GM21717 (cell line): ENCODE results near the gene SLC38A1.

ENCODE experiments used
- ATAC-seq: cut with Tn5 transposase; IDR thresholded peaks from one replicate; pipeline ENCODE4 v1.9.1; 2021; ENCODE audit warnings: mild to moderate bottlenecking, moderate library complexity; ENCODE audit not compliant: unreplicated experiment

Gene SLC38A1

GRCh38 chr12:46234000-46234399, 34.8 kb downstream of the SLC38A1 start:
- ATAC-seq: no peak

- ATAC-seq: no peak
These were observed 35.4 kb downstream of the SLC38A1 start for GRCh38 chr12:46233423-46233822.

- no peak for ATAC-seq
These were observed 37.9 kb downstream of the SLC38A1 start for GRCh38 chr12:46230983-46231382.

GRCh38 chr12:46230306-46230705, 38.5 kb downstream of the SLC38A1 start:
- no peak for ATAC-seq

- ATAC-seq: no peak
These were observed 41.2 kb downstream of the SLC38A1 start for GRCh38 chr12:46227616-46228015.

- ATAC-seq: no peak
These were observed 44.5 kb downstream of the SLC38A1 start for GRCh38 chr12:46224386-46224785.

GRCh38 chr12:46223047-46223446, 45.8 kb downstream of the SLC38A1 start:
- no peak for ATAC-seq

- ATAC-seq: no peak
These were observed 46.2 kb downstream of the SLC38A1 start for GRCh38 chr12:46222636-46223035.

GRCh38 chr12:46221255-46222128, 47.4 kb downstream of the SLC38A1 start:
- ATAC-seq: no peak

GRCh38 chr12:46219877-46220655, 48.8 kb downstream of the SLC38A1 start:
- no peak for ATAC-seq

- ATAC-seq: no peak
These were observed 49.5 kb downstream of the SLC38A1 start for GRCh38 chr12:46219132-46219876.

- no peak for ATAC-seq
These were observed 50.3 kb downstream of the SLC38A1 start for GRCh38 chr12:46218322-46219095.

GRCh38 chr12:46217541-46218321, 51.1 kb downstream of the SLC38A1 start:
- ATAC-seq: peak; percentile 67

- ATAC-seq: peak; percentile 70
These were observed 54.0 kb downstream of the SLC38A1 start for GRCh38 chr12:46214668-46215436.

GRCh38 chr12:46212108-46212982, 56.5 kb downstream of the SLC38A1 start:
- ATAC-seq: no peak

GRCh38 chr12:46210873-46211439, 57.9 kb downstream of the SLC38A1 start:
- ATAC-seq: no peak
